Dedifferentiated amniotic fluid mesenchymal stem cell (primary cell): ENCODE measurements around the gene ZMYND19.
"Not testable (repeated sequence)": the region's sequence is repeated elsewhere in the genome, so short reads cannot be mapped to it uniquely, and the experiment has no call there.

Source experiments
- DNase-seq: peaks from one replicate; pipeline ENCODE4 v3.0.0-alpha.2; 2016; ENCODE audit errors: extremely low spot score

Gene ZMYND19

GRCh38 chr9:137588891-137589290 is 1.4 kb downstream of the ZMYND19 start:
- DNase-seq = peak; percentile 12

GRCh38 chr9:137588311-137588710 is 2.0 kb downstream of the ZMYND19 start:
- DNase-seq = peak; percentile 10

GRCh38 chr9:137586854-137587253 is 3.5 kb downstream of the ZMYND19 start:
- no peak for DNase-seq

- DNase-seq = no peak
Measured at GRCh38 chr9:137583957-137584356, 6.4 kb downstream of the ZMYND19 start.

GRCh38 chr9:137583347-137583746 is 7.0 kb downstream of the ZMYND19 start:
- no peak for DNase-seq

GRCh38 chr9:137582286-137582860 is 7.9 kb downstream of the ZMYND19 start:
- DNase-seq = no peak

- no peak for DNase-seq
Measured at GRCh38 chr9:137581361-137582285, 8.7 kb downstream of the ZMYND19 start.

- no peak for DNase-seq
Measured at GRCh38 chr9:137580954-137581322, 9.4 kb downstream of the ZMYND19 start.

GRCh38 chr9:137580209-137580953 is 9.9 kb downstream of the ZMYND19 start:
- no peak for DNase-seq

GRCh38 chr9:137579259-137579604 is 11.1 kb downstream of the ZMYND19 start:
- no peak for DNase-seq

GRCh38 chr9:137578518-137579258 is 11.6 kb downstream of the ZMYND19 start, which contains the start of gene DPH7:
TSS of gene DPH7 (minus strand) at chr9:137578925. CDS start at chr9:137578777, 148 bp downstream.
- peak; percentile 90 for DNase-seq

GRCh38 chr9:137575716-137576411 is 14.4 kb downstream of the ZMYND19 start:
- no peak for DNase-seq

GRCh38 chr9:137575364-137575715 is 15.0 kb downstream of the ZMYND19 start:
- DNase-seq = no peak

GRCh38 chr9:137574192-137574591 is 16.1 kb downstream of the ZMYND19 start:
- DNase-seq = no peak

- DNase-seq = no peak
Measured at GRCh38 chr9:137570566-137570965, 19.7 kb downstream of the ZMYND19 start.

GRCh38 chr9:137569609-137570203 is 20.6 kb downstream of the ZMYND19 start:
- DNase-seq = no peak

- not testable (repeated sequence) for DNase-seq
Measured at GRCh38 chr9:137568445-137568844, 21.9 kb downstream of the ZMYND19 start.

GRCh38 chr9:137564817-137565411 is 25.4 kb downstream of the ZMYND19 start:
- DNase-seq = no peak

GRCh38 chr9:137564134-137564533 is 26.2 kb downstream of the ZMYND19 start:
- DNase-seq = no peak

GRCh38 chr9:137558127-137558526 is 32.2 kb downstream of the ZMYND19 start:
- DNase-seq = no peak
